D721Med (cell line): ENCODE measurements around the gene HSBP1L1.
"Not testable (repeated sequence)": the region's sequence is repeated elsewhere in the genome, so short reads cannot be mapped to it uniquely, and the experiment has no call there.

Experiments used
- DNase-seq: peaks from one replicate; pipeline ENCODE4 v3.0.0; 2011; ENCODE audit warnings: low spot score; ENCODE audit not compliant: insufficient read length
- FAIRE-seq: peaks from 2 replicates; lab custom pipeline; 2011; peaks lifted over from hg19 to GRCh38; lab: Jason Lieb, UNC
- TF ChIP-seq, protein P1 (sequence below): IDR thresholded peaks from 2 replicates; pipeline ENCODE4 v1.5.1; 2012; ENCODE audit warnings: mild to moderate bottlenecking, control low read depth; ENCODE audit not compliant: insufficient read depth; ENCODE audit errors: missing control alignments

Gene HSBP1L1

DNA sequence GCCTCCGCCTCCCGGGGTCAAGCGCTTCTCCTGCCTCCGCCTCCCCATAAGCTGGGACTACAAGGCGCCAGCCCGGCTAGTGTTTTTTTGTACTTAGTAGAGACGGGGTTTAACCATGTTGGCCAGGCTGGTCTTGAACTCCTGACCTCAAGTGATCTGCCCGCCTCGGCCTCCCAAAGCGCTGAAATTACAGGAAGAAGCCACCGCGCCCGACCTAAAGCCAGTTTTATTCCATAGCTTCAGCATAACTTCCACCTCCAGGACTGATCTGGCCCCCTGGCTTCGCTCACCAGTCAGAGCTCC lies 24.7 kb downstream of the HSBP1L1 start:
- TF ChIP-seq, protein P1, sequence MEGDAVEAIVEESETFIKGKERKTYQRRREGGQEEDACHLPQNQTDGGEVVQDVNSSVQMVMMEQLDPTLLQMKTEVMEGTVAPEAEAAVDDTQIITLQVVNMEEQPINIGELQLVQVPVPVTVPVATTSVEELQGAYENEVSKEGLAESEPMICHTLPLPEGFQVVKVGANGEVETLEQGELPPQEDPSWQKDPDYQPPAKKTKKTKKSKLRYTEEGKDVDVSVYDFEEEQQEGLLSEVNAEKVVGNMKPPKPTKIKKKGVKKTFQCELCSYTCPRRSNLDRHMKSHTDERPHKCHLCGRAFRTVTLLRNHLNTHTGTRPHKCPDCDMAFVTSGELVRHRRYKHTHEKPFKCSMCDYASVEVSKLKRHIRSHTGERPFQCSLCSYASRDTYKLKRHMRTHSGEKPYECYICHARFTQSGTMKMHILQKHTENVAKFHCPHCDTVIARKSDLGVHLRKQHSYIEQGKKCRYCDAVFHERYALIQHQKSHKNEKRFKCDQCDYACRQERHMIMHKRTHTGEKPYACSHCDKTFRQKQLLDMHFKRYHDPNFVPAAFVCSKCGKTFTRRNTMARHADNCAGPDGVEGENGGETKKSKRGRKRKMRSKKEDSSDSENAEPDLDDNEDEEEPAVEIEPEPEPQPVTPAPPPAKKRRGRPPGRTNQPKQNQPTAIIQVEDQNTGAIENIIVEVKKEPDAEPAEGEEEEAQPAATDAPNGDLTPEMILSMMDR, result no peak
- FAIRE-seq (no peak), DNase-seq (no peak)

DNA sequence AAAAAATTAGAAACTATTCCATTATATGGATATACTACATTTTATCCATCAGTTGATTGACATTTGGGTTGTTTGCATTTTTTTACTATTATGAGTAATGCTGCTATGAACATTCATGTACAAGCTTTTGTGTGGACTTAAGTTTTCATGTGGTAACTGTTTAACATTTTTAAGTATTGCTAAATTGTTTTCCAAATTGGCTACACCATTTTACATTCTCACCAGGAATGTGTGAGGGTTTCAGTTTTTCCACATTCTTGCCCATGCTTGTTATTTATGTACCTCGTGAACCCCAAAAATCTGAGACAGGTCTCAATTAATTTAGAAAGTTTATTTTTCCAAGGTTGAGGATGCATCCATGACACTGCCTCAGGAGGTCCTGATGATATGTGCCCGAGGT lies 27.1 kb downstream of the HSBP1L1 start:
- no peak for DNase-seq
- TF ChIP-seq, protein P1, result no peak

GRCh38 chr18:79999701-80000100 lies 35.3 kb downstream of the HSBP1L1 start:
- not testable (repeated sequence) for DNase-seq, FAIRE-seq

More for the DNA sequence above, 27.1 kb downstream of the HSBP1L1 start:
- FAIRE-seq, result peak; percentile 97

DNA sequence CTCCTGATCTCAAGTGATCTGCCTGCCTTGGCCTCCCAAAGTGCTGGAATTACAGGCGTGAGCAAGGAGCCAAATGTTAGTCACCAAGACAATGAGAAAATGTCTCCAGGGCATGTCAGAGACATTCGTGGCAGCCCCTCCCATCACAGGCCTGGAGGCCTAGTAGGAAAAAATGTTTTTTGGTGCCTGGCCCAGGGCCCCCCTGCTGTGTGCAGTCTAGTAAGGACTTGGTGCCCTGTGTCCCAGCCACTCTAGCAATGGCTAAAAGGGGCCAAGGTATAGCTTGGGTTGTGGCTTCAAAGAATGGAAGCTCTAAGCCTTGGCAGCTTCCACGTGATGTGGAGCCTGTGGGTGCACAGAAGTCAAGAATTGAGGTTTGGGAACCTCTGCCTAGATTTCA lies 36.4 kb downstream of the HSBP1L1 start:
- FAIRE-seq, result no peak
- TF ChIP-seq, protein P1, result no peak

GRCh38 chr18:80002468-80002867 lies 38.0 kb downstream of the HSBP1L1 start:
- TF ChIP-seq, protein P1, result no peak
- FAIRE-seq, result no peak

More for the DNA sequence above, 36.4 kb downstream of the HSBP1L1 start:
- no peak for DNase-seq

GRCh38 chr18:80004600-80005342 lies 40.3 kb downstream of the HSBP1L1 start:
- DNase-seq (peak; percentile 2), FAIRE-seq (peak; percentile 86)
- TF ChIP-seq, protein P1, result no peak

More at GRCh38 chr18:80002468-80002867, 38.0 kb downstream of the HSBP1L1 start:
- DNase-seq, result no peak

DNA sequence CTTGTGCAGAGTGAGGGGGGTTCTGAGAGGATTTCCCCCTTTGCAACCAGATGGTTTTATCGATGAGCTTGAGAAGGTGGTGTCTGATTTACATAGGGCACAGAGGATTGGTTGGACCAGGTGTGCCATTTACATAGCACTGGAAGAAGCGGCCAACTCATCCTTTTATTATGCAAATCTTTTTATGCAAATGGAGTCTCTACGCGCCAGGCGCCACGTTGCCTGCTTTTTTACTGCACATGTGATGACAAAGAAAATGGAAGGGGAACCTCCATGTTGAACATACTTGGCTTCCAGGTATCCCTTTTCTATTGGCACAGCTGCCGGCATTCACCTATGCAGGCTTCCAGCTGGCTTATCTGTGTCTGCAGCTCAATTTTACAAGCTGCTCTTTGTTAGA lies 42.3 kb downstream of the HSBP1L1 start:
- no peak for DNase-seq
- no peak for FAIRE-seq
- TF ChIP-seq, protein P1, result no peak
